IMR-90 (cell line): ENCODE measurements around the gene KLHL3. TPM values are rescaled to one million over a fixed set of nuclear protein-coding genes. Genes with fewer than 3 reads are reported as not detected.

Source experiments
- ATAC-seq: fragments of 200-7000 bp; cut with Tn5 transposase; 2 replicates; pipeline ENCODE4 v1.9.1; 2020; ENCODE audit warnings: low read depth, mild to moderate bottlenecking, moderate library complexity
- BruUV-seq: library from RNA; stranded (reverse); fragments of 400-500 nt; replicated peaks from 2 replicates; lab custom pipeline; 2021; lab: Mats Ljungman, UMichigan
- CTCF ChIA-PET: fragments of 300-600 bp; formaldehyde crosslinking; extraction: SDS; loops from one replicate; lab custom pipeline; 2021; ENCODE audit warnings: antibody characterized with exemption; lab: Yijun Ruan, JAX
- POLR2A ChIA-PET: fragments of 300-600 bp; sonication (Branson Sonifier 250); formaldehyde crosslinking; loops from one replicate; lab custom pipeline; 2022; ENCODE audit warnings: antibody characterized with exemption; ENCODE audit not compliant: unreplicated experiment; lab: Charles Lee
- DNase-seq: peaks from one replicate; pipeline ENCODE4 v3.0.0; 2013
- H2AFZ ChIP-seq: replicated peaks from 2 replicates; pipeline ENCODE3; 2013; ENCODE audit warnings: low read length, mild to moderate bottlenecking; ENCODE audit not compliant: poor library complexity
- H2AK5ac ChIP-seq: 2 replicates; pipeline ENCODE4 v1.6.1; 2013; ENCODE audit warnings: low read depth, low read length, inconsistent platforms
- H2AK9ac ChIP-seq: replicated peaks from 2 replicates; pipeline ENCODE3; 2013; ENCODE audit warnings: mild to moderate bottlenecking, low read depth, low read length, moderate library complexity; ENCODE audit not compliant: poor library complexity
- H2BK120ac ChIP-seq: 2 replicates; pipeline ENCODE4 v1.6.1; 2013; ENCODE audit warnings: low read depth, low read length, inconsistent platforms
- H2BK15ac ChIP-seq: 3 replicates; pipeline ENCODE4 v1.6.1; 2013; ENCODE audit warnings: low read depth, low read length, inconsistent platforms
- H2BK20ac ChIP-seq: 2 replicates; pipeline ENCODE4 v1.6.1; 2013; ENCODE audit warnings: low read depth, mild to moderate bottlenecking, inconsistent platforms, low read length, moderate library complexity
- H2BK5ac ChIP-seq: 2 replicates; pipeline ENCODE4 v1.6.1; 2013; ENCODE audit warnings: mild to moderate bottlenecking, low read depth, low read length, inconsistent platforms; ENCODE audit not compliant: poor library complexity, severe bottlenecking
- H3K14ac ChIP-seq: replicated peaks from 2 replicates; pipeline ENCODE4 v1.6.1; 2013; ENCODE audit warnings: low read depth, low read length, inconsistent platforms
- H3K18ac ChIP-seq: 2 replicates; pipeline ENCODE4 v1.6.1; 2013; ENCODE audit warnings: low read depth, low read length, control low read depth
- H3K23ac ChIP-seq: 2 replicates; pipeline ENCODE4 v1.6.1; 2013; ENCODE audit warnings: low read depth, low read length, inconsistent platforms
- H3K27ac ChIP-seq: 2 replicates; pipeline ENCODE4 v1.5.1; 2013; ENCODE audit warnings: mild to moderate bottlenecking, control low read depth, low read length; ENCODE audit not compliant: insufficient read depth
- H3K27me3 ChIP-seq: 2 replicates; pipeline ENCODE4 v1.6.1; 2013; ENCODE audit warnings: low read length; ENCODE audit not compliant: control insufficient read depth, insufficient read depth
- H3K36me3 ChIP-seq: 2 replicates; pipeline ENCODE4 v1.6.1; 2013; ENCODE audit warnings: low read length, mixed read lengths; ENCODE audit not compliant: control insufficient read depth, insufficient read depth
- H3K4ac ChIP-seq: 2 replicates; pipeline ENCODE4 v1.6.1; 2013; ENCODE audit warnings: low read depth, low read length, inconsistent platforms
- H3K4me1 ChIP-seq: 2 replicates; pipeline ENCODE4 v1.6.1; 2013; ENCODE audit warnings: low read length, mixed read lengths; ENCODE audit not compliant: control insufficient read depth, insufficient read depth
- H3K4me2 ChIP-seq: 2 replicates; pipeline ENCODE4 v1.6.1; 2013; ENCODE audit warnings: low read depth, mild to moderate bottlenecking, control low read depth, low read length, moderate library complexity
- H3K4me3 ChIP-seq: 2 replicates; pipeline ENCODE4 v1.5.1; 2013; ENCODE audit warnings: low read depth, mild to moderate bottlenecking, control low read depth, low read length, moderate library complexity; ENCODE audit not compliant: insufficient read depth
- H3K56ac ChIP-seq: 2 replicates; pipeline ENCODE4 v1.6.1; 2013; ENCODE audit warnings: low read length, inconsistent platforms; ENCODE audit not compliant: insufficient read depth; ENCODE audit errors: extremely low read depth
- H3K79me1 ChIP-seq, 2 experiments: 2 replicates each; pipeline ENCODE4 v1.6.1; 2013; ENCODE audit warnings: low read length in 2 of 2, inconsistent platforms in 1 of 2, low read depth in 1 of 2
- H3K9ac ChIP-seq: 2 replicates; pipeline ENCODE4 v1.6.1; 2013; ENCODE audit warnings: low read depth, low read length, control low read depth
- H3K9me1 ChIP-seq: 2 replicates; pipeline ENCODE4 v1.6.1; 2013; ENCODE audit warnings: low read length, inconsistent platforms; ENCODE audit not compliant: insufficient read depth
- H3K9me3 ChIP-seq: 2 replicates; pipeline ENCODE4 v1.6.1; 2013; ENCODE audit warnings: low read length; ENCODE audit not compliant: control insufficient read depth, insufficient read depth
- H4K20me1 ChIP-seq: 2 replicates; pipeline ENCODE4 v1.6.1; 2013; ENCODE audit warnings: low read length, inconsistent platforms; ENCODE audit not compliant: insufficient read depth
- H4K5ac ChIP-seq: 2 replicates; pipeline ENCODE4 v1.6.1; 2013; ENCODE audit warnings: mild to moderate bottlenecking, low read depth, low read length, control low read depth
- H4K8ac ChIP-seq, 2 experiments: 2 replicates each; pipeline ENCODE4 v1.6.1; 2013; ENCODE audit warnings: low read depth in 2 of 2, low read length in 2 of 2, control low read depth in 1 of 2, inconsistent platforms in 1 of 2
- H4K91ac ChIP-seq: 2 replicates; pipeline ENCODE4 v1.6.1; 2013; ENCODE audit warnings: low read depth, low read length, inconsistent platforms; ENCODE audit not compliant: insufficient read depth
- BHLHE40 ChIP-seq: fragments of 150-350 bp; IDR thresholded peaks from 2 replicates; pipeline ENCODE4 v1.6.1; 2016; ENCODE audit warnings: mild to moderate bottlenecking, low read depth, low read length
- CHD1 ChIP-seq: IDR thresholded peaks from 2 replicates; pipeline ENCODE4 v1.6.1; 2012; ENCODE audit warnings: low read depth, low read length, improper control_type of control experiment
- NFE2L2 ChIP-seq: fragments of 150-350 bp; IDR thresholded peaks from 2 replicates; pipeline ENCODE4 v1.6.1; 2016; ENCODE audit warnings: low read depth, mild to moderate bottlenecking, low read length
- POLR2A ChIP-seq: IDR thresholded peaks from 2 replicates; pipeline ENCODE4 v1.6.1; 2012; ENCODE audit warnings: mild to moderate bottlenecking, low read depth, low read length
- RAD21 ChIP-seq: IDR thresholded peaks from 2 replicates; pipeline ENCODE4 v1.6.1; 2012; ENCODE audit warnings: low read length, improper control_type of control experiment
- SMC3 ChIP-seq: fragments of 150-350 bp; IDR thresholded peaks from 2 replicates; pipeline ENCODE4 v1.6.1; 2016; ENCODE audit warnings: low read depth, mild to moderate bottlenecking, antibody characterized with exemption, low read length, moderate library complexity
- WGBS, 2 experiments: methylation state at CpG; one replicate each; pipeline versions ENCODE4 v1.1.5 to v1.1.7; 2013; ENCODE audit warnings: missing lambda C conversion rate in 2 of 2; ENCODE audit not compliant: insufficient read length in 1 of 2; ENCODE audit errors: extremely low coverage in 2 of 2; 5-methylcytosine and 5-hydroxymethylcytosine counted together
- dilution Hi-C: fragments of 300-500 bp; cut with HindIII; formaldehyde crosslinking; loops from one replicate; pipeline ENCODE4 v1.14.3; 2018; ENCODE audit warnings: low sequenced_read_pairs; ENCODE audit not compliant: unreplicated experiment
- in situ Hi-C: fragments of 300-500 bp; cut with MboI; formaldehyde crosslinking; loops from 3 replicates; pipeline ENCODE4 v1.14.3; 2019; ENCODE audit warnings: low sequenced_read_pairs, inconsistent platforms, mixed read lengths
- intact Hi-C: fragments of 100-400 bp; cut with micrococcal nuclease; formaldehyde crosslinking; loops from 2 replicates; pipeline ENCODE4 v1.10.0; 2022
- polyA plus RNA-seq, 3 experiments: library from polyadenylated mRNA; depleted of rRNA; stranded (reverse); fragments of >200 nt; gene quantifications; 2 replicates each; pipeline ENCODE4 v1.2.3, GENCODE V29; 2012; ENCODE audit warnings: low replicate concordance in 1 of 3
- total RNA-seq: library from RNA; depleted of rRNA; stranded (reverse); fragments of >200 nt; gene quantifications from 2 replicates; pipeline ENCODE4 v1.2.3, GENCODE V29; 2012

Gene KLHL3
- total and polyA plus RNA-seq, 2 of the 4 experiments (the other 2 are of a cell fraction): 2.3 to 4.1 TPM

DNA sequence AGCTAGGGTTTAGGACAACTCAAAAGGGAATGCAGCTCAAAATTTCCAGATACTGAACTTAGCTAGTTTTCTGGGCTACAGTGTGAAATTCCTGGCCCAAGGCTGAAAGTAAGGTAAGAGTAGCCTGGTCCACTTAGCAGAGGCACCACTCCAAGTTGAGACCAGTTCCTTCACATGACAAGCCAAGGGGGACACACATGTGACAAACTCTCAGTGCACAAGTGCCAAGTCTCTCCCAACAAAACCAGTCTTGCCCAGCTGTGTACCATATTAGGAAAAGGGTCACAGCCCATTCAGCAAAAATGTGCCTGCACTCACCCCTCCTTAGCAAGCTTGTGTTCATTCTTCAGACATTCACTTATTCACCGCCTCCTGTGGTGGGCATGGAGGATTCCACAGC lies 27.8 kb downstream of the KLHL3 start:
- POLR2A ChIA-PET: no interaction called here
- Histone ChIP-seq H4K8ac (no peak overlapping the region), H2BK5ac (no peak overlapping the region), H2BK120ac (no peak overlapping the region), H3K56ac (no peak overlapping the region), H3K14ac (no peak overlapping the region), H2AFZ (no peak overlapping the region), H2AK9ac (no peak overlapping the region), H2BK15ac (no peak overlapping the region), H4K5ac (no peak overlapping the region), H3K79me1 (no peaks in the 10 kb centered on the region), H3K23ac (no peak overlapping the region), H3K9ac (no peak overlapping the region), H4K20me1 (no peaks in the 10 kb centered on the region), H3K36me3 (no peaks in the 10 kb centered on the region), H3K18ac (no peak overlapping the region), H3K9me1 (no peaks in the 10 kb centered on the region), H3K4me3 (no peak overlapping the region), H2BK20ac (no peak overlapping the region), H2AK5ac (no peak overlapping the region), H3K4me2 (no peak overlapping the region), H3K27me3 (no peaks in the 10 kb centered on the region), H3K4me1 (no peaks in the 10 kb centered on the region), H3K9me3 (peaks cover under 1% of the 10 kb centered on the region; the same call in 1 of the 2 replicates), H3K27ac (no peak overlapping the region), H3K4ac (no peak overlapping the region), H4K91ac (no peak overlapping the region)
- TF ChIP-seq POLR2A (no peak), SMC3 (no peak), CHD1 (no peak), RAD21 (no peak), NFE2L2 (no peak), BHLHE40 (no peak)
- CTCF ChIA-PET: no interaction called here
- DNase-seq (no peak), ATAC-seq (no peak)
- dilution Hi-C loops: no loop called here
- in situ Hi-C loops: no loop called here
- intact Hi-C loops: no loop called here
- no TSS peak for BruUV-seq
- WGBS, 2 experiments: no CpG with 5 or more reads among the region's 1 CpG
